ENCODE results near the gene B3GALT5. TPM values are rescaled to one million over a fixed set of nuclear protein-coding genes. Genes with fewer than 3 reads are reported as not detected.

Gene B3GALT5
- total and polyA plus RNA-seq, 12 donors: 0.07 to 0.60 (median 0.25) TPM; not detected in 2

- no peak overlapping the region for H3K27ac ChIP-seq
- intact Hi-C loops (cut with DNase I): no loop called here
- WGBS, 4 donors: 74 to 93% (median 80%) methylated on average over 1 of the region's 1 CpG
- H3K9me3 ChIP-seq (replicated peaks in 1 of 3): no peaks in the 10 kb centered on the region
- no peaks in the 10 kb centered on the region for H3K36me3 ChIP-seq (replicated peaks in 1 of 2)
- peaks cover 10% of the 10 kb centered on the region for H3K27me3 ChIP-seq
- TF ChIP-seq POLR2A (IDR thresholded peaks at IDR 0.05) (no peak), CTCF (IDR thresholded peaks at IDR 0.05) (no peak)
- no peak overlapping the region for H3K4me3 ChIP-seq
- DNase-seq: no peak
- H3K4me1 ChIP-seq (replicated peaks in 1 of 2): no peaks in the 10 kb centered on the region
Measured at GRCh38 chr21:39703578-39703977, 90.8 kb downstream of the B3GALT5 start.

GRCh38 chr21:39705849-39706248 is 93.1 kb downstream of the B3GALT5 start:
- WGBS, 4 donors: 63 to 88% (median 77%) methylated on average over 2 of the region's 2 CpGs

GRCh38 chr21:39707316-39707715 is 94.6 kb downstream of the B3GALT5 start:
- WGBS, 4 donors: 24 to 44% (median 33%) methylated on average over 1 of the region's 1 CpG
- no peak for DNase-seq
- Histone ChIP-seq H3K4me3 (no peak overlapping the region), H3K36me3 (replicated peaks in 1 of 2) (no peaks in the 10 kb centered on the region), H3K27ac (no peak overlapping the region), H3K4me1 (replicated peaks in 1 of 2) (no peaks in the 10 kb centered on the region), H3K27me3 (peaks cover 10% of the 10 kb centered on the region), H3K9me3 (replicated peaks in 1 of 3) (no peaks in the 10 kb centered on the region)
- TF ChIP-seq CTCF (IDR thresholded peaks at IDR 0.05) (no peak), POLR2A (IDR thresholded peaks at IDR 0.05) (no peak)
- intact Hi-C loops (cut with DNase I): no loop called here

More at GRCh38 chr21:39705849-39706248, 93.1 kb downstream of the B3GALT5 start:
- Histone ChIP-seq H3K4me3 (no peak overlapping the region), H3K4me1 (replicated peaks in 1 of 2) (no peaks in the 10 kb centered on the region), H3K9me3 (replicated peaks in 1 of 3) (no peaks in the 10 kb centered on the region), H3K27ac (no peak overlapping the region), H3K27me3 (peaks cover 10% of the 10 kb centered on the region), H3K36me3 (replicated peaks in 1 of 2) (no peaks in the 10 kb centered on the region)
- peak in 1 of 6 experiments; percentile 25 for TF ChIP-seq CTCF (IDR thresholded peaks at IDR 0.05)
- no peak for TF ChIP-seq POLR2A (IDR thresholded peaks at IDR 0.05)
- no peak for DNase-seq
- intact Hi-C loops (cut with DNase I): no loop called here

- intact Hi-C loops (cut with DNase I): loop anchor here in 1 of 2 donors (5.0 kb wide), 1 partner anchor 189 kb away; no protein-coding TSS in a partner anchor
Measured at GRCh38 chr21:39710866-39711265, 98.1 kb downstream of the B3GALT5 start.

More at GRCh38 chr21:39710866-39711265, 98.1 kb downstream of the B3GALT5 start:
- no peaks in the 10 kb centered on the region for H3K4me1 ChIP-seq (replicated peaks in 1 of 2)
- TF ChIP-seq CTCF (IDR thresholded peaks at IDR 0.05) (no peak), POLR2A (IDR thresholded peaks at IDR 0.05) (no peak)
- no peaks in the 10 kb centered on the region for H3K9me3 ChIP-seq (replicated peaks in 1 of 3)
- H3K27ac ChIP-seq: no peak overlapping the region
- H3K27me3 ChIP-seq: no peaks in the 10 kb centered on the region
- DNase-seq: no peak
- no peaks in the 10 kb centered on the region for H3K36me3 ChIP-seq (replicated peaks in 1 of 2)
- H3K4me3 ChIP-seq: no peak overlapping the region
- WGBS, 4 donors: 77 to 89% (median 84%) methylated on average over 1 to 8 of the region's 8 CpGs

All from adrenal gland (tissue), 12 donors.